ENCODE results near the gene CEBPZ. TPM values are rescaled to one million over a fixed set of nuclear protein-coding genes. Genes with fewer than 3 reads are reported as not detected.
"Not testable (repeated sequence)": the region's sequence is repeated elsewhere in the genome, so short reads cannot be mapped to it uniquely, and the experiment has no call there.

Gene CEBPZ
- total RNA-seq, result 13.5 TPM

GRCh38 chr2:37231241-37232130 is at the start of gene CEBPZ, which contains the start of gene NDUFAF7:
Gene CEBPZ, minus strand, starts transcription at chr2:37231596. Its CDS starts 29 bp downstream, at chr2:37231567.
Gene NDUFAF7, plus strand, starts transcription at chr2:37231658. Its CDS starts 48 bp downstream, at chr2:37231706.
- peak; percentile 68 to 95 (median 91) for DNase-seq (ENCODE audit: low read depth in 2 of 3, low spot score in 2 of 3)

GRCh38 chr2:37276291-37276690 is 44.9 kb upstream of the CEBPZ start:
- no peak for DNase-seq (ENCODE audit: low read depth in 2 of 3, low spot score in 2 of 3)

GRCh38 chr2:37274359-37274965 is 43.1 kb upstream of the CEBPZ start:
- DNase-seq (ENCODE audit: low read depth in 2 of 3, low spot score in 2 of 3), result no peak

- DNase-seq (ENCODE audit: low read depth in 2 of 3, low spot score in 2 of 3), result no peak
Measured at GRCh38 chr2:37271376-37272067, 40.1 kb upstream of the CEBPZ start.

- no peak for DNase-seq (ENCODE audit: low read depth in 2 of 3, low spot score in 2 of 3)
Measured at GRCh38 chr2:37268111-37268510, 36.7 kb upstream of the CEBPZ start.

- DNase-seq (ENCODE audit: low read depth in 2 of 3, low spot score in 2 of 3), result no peak
Measured at GRCh38 chr2:37267685-37268084, 36.3 kb upstream of the CEBPZ start.

- no peak for DNase-seq (ENCODE audit: low read depth in 2 of 3, low spot score in 2 of 3)
Measured at GRCh38 chr2:37263839-37264238, 32.4 kb upstream of the CEBPZ start.

- DNase-seq (ENCODE audit: low read depth in 2 of 3, low spot score in 2 of 3), result peak in 1 of 3 donors; percentile 16
Measured at GRCh38 chr2:37262522-37262921, 31.1 kb upstream of the CEBPZ start.

GRCh38 chr2:37250869-37251740 is 19.7 kb upstream of the CEBPZ start:
- no peak for DNase-seq (ENCODE audit: low read depth in 2 of 3, low spot score in 2 of 3)

GRCh38 chr2:37246205-37246604 is 14.8 kb upstream of the CEBPZ start:
- DNase-seq (ENCODE audit: low read depth in 2 of 3, low spot score in 2 of 3), result no peak

GRCh38 chr2:37244755-37245154 is 13.4 kb upstream of the CEBPZ start:
- no peak for DNase-seq (ENCODE audit: low read depth in 2 of 3, low spot score in 2 of 3)

GRCh38 chr2:37244017-37244416 is 12.6 kb upstream of the CEBPZ start:
- no peak for DNase-seq (ENCODE audit: low read depth in 2 of 3, low spot score in 2 of 3)

- peak in 1 of 3 donors; percentile 14 for DNase-seq (ENCODE audit: low read depth in 2 of 3, low spot score in 2 of 3)
Measured at GRCh38 chr2:37243435-37243834, 12.0 kb upstream of the CEBPZ start.

GRCh38 chr2:37232131-37232933 is 936 bp upstream of the CEBPZ start:
- DNase-seq (ENCODE audit: low read depth in 2 of 3, low spot score in 2 of 3), result no peak

GRCh38 chr2:37230581-37230980 is 815 bp downstream of the CEBPZ start:
- no peak for DNase-seq (ENCODE audit: low read depth in 2 of 3, low spot score in 2 of 3)

- no peak for DNase-seq (ENCODE audit: low read depth in 2 of 3, low spot score in 2 of 3)
Measured at GRCh38 chr2:37228788-37229187, 2.6 kb downstream of the CEBPZ start.

GRCh38 chr2:37226863-37227262 is 4.5 kb downstream of the CEBPZ start:
- DNase-seq (ENCODE audit: low read depth in 2 of 3, low spot score in 2 of 3), result no peak

GRCh38 chr2:37225129-37225528 is 6.3 kb downstream of the CEBPZ start:
- not testable (repeated sequence) for DNase-seq (ENCODE audit: low read depth in 2 of 3, low spot score in 2 of 3)

GRCh38 chr2:37224063-37224462 is 7.3 kb downstream of the CEBPZ start:
- no peak for DNase-seq (ENCODE audit: low read depth in 2 of 3, low spot score in 2 of 3)

- no peak for DNase-seq (ENCODE audit: low read depth in 2 of 3, low spot score in 2 of 3)
Measured at GRCh38 chr2:37223131-37223530, 8.3 kb downstream of the CEBPZ start.

Measured in hematopoietic multipotent progenitor cell (in vitro differentiated cells).